Measurements from ENCODE around the gene CPA2.
"Not testable (repeated sequence)": the region's sequence is repeated elsewhere in the genome, so short reads cannot be mapped to it uniquely, and the experiment has no call there.

The CPA2 gene

GRCh38 chr7:130266258-130266960 is at the start of gene CPA2:
Gene CPA2, plus strand, starts transcription at chr7:130266863. Its CDS starts 19 bp downstream, at chr7:130266882.
- DNase-seq = no peak

GRCh38 chr7:130218806-130219620 is 47.6 kb upstream of the CPA2 start:
- DNase-seq = no peak

GRCh38 chr7:130219871-130220270 is 46.8 kb upstream of the CPA2 start:
- no peak for DNase-seq

GRCh38 chr7:130221746-130222145 is 44.9 kb upstream of the CPA2 start:
- DNase-seq = no peak

GRCh38 chr7:130223646-130224045 is 43.0 kb upstream of the CPA2 start:
- no peak for DNase-seq

- DNase-seq = no peak
These were observed 42.5 kb upstream of the CPA2 start for GRCh38 chr7:130224210-130224609.

GRCh38 chr7:130224923-130225322 is 41.7 kb upstream of the CPA2 start:
- not testable (repeated sequence) for DNase-seq

- DNase-seq = no peak
These were observed 40.3 kb upstream of the CPA2 start for GRCh38 chr7:130226333-130226732.

GRCh38 chr7:130227883-130228575 is 38.6 kb upstream of the CPA2 start:
- DNase-seq = no peak

- DNase-seq = no peak
These were observed 37.7 kb upstream of the CPA2 start for GRCh38 chr7:130228840-130229502.

GRCh38 chr7:130229981-130230380 is 36.7 kb upstream of the CPA2 start:
- DNase-seq = not testable (repeated sequence)

GRCh38 chr7:130231792-130232191 is 34.9 kb upstream of the CPA2 start:
- DNase-seq = no peak

GRCh38 chr7:130232209-130232608 is 34.5 kb upstream of the CPA2 start:
- no peak for DNase-seq

- no peak for DNase-seq
These were observed 32.6 kb upstream of the CPA2 start for GRCh38 chr7:130234078-130234477.

GRCh38 chr7:130236361-130236760 is 30.3 kb upstream of the CPA2 start:
- DNase-seq = not testable (repeated sequence)

GRCh38 chr7:130240240-130240639 is 26.4 kb upstream of the CPA2 start:
- DNase-seq = no peak

GRCh38 chr7:130242198-130243014 is 24.3 kb upstream of the CPA2 start:
- peak; percentile 32 for DNase-seq

GRCh38 chr7:130243486-130243885 is 23.2 kb upstream of the CPA2 start:
- peak; percentile 52 for DNase-seq

- DNase-seq = not testable (repeated sequence)
These were observed 20.2 kb upstream of the CPA2 start for GRCh38 chr7:130246491-130246890.

- not testable (repeated sequence) for DNase-seq
These were observed 17.8 kb upstream of the CPA2 start for GRCh38 chr7:130248842-130249241.

- DNase-seq = not testable (repeated sequence)
These were observed 17.0 kb upstream of the CPA2 start for GRCh38 chr7:130249626-130250025.

- no peak for DNase-seq
These were observed 12.1 kb upstream of the CPA2 start for GRCh38 chr7:130254555-130254954.

Data from inflammatory macrophage treated with lipopolysaccharide for 4 hours (primary cell).